ENCODE data around the gene MCRIP2.

MCRIP2 gene

DNA sequence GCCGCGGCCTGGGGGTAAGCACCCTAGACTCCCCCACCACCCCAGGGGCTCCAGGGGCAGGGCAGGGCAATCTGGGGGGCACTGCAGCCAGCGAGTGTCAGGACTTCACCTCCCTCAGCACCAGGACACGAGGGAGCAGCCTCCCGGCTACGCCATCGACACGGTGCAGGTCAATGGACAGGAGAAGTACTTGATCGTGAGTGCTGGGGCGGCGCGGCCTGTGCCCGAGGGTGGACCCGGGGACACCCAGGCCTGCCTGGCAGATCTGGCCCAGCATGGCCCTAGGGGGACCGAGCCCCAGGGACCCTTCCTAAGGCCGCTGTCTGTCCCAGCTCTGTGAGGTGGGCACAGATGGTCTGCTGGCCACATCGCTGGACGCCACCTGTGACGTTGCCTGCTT lies 30.7 kb downstream of the MCRIP2 start:
- no peak for DNase-seq

DNA sequence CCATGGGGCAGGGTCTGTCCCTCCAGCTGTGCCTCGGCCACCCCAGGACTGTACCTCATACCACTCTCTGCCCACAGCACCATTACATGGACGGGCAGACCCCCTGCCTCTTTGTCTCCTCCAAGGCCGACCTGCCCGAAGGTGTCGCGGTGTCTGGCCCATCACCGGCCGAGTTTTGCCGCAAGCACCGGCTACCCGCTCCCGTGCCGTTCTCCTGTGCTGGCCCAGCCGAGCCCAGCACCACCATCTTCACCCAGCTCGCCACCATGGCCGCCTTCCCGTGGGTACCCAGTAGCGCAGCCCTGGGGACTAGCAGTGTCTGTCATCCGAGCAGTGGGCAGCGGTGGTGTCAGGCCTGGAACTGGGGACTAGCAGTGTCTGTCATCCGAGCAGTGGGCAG lies 31.2 kb downstream of the MCRIP2 start:
- DNase-seq = no peak

- no peak for DNase-seq
These were observed 31.9 kb downstream of the MCRIP2 start for GRCh38 chr16:673399-673991.

DNA sequence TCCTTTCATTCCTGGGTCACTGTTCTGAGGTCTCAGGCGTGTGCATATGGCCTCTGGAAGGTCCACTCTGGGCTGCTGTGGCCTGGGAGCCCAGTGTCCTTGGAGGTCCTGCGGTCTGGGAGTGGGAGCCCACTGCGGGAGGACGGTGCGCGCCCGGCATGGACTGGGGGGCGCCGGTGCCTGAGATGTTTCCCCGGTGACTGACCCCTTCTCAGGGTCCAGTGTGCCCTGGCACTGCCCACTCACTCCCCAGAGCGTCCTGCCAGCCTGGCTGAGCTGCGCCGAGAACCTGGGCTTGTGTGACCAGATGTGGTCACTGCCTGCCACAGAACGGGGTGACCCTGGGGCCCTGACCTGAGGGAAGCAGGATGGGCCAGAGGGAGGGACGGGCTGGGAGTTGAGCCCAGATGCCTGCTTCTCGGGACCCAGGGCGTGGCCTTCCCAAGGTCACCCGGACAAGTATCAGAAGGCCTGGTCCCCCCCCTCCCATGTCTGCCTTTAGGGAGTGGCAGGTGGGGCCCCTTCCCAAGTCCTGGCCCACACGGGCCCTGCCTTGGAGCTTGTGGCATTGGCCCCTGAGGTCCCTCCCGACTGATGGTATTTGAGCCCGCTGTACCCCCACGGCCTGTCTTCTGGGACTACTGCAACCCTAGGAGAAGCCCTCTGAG lies 32.7 kb downstream of the MCRIP2 start:
- DNase-seq = no peak

- DNase-seq = no peak
These were observed 33.6 kb downstream of the MCRIP2 start, which contains the start of gene RHBDL1 for GRCh38 chr16:674968-675883. RHBDL1 (plus strand) TSS chr16:675671; CDS start chr16:675791, 120 bp downstream.

GRCh38 chr16:675884-676564 lies 34.4 kb downstream of the MCRIP2 start:
- no peak for DNase-seq

- DNase-seq = no peak
These were observed 34.9 kb downstream of the MCRIP2 start for GRCh38 chr16:676565-676902.

DNA sequence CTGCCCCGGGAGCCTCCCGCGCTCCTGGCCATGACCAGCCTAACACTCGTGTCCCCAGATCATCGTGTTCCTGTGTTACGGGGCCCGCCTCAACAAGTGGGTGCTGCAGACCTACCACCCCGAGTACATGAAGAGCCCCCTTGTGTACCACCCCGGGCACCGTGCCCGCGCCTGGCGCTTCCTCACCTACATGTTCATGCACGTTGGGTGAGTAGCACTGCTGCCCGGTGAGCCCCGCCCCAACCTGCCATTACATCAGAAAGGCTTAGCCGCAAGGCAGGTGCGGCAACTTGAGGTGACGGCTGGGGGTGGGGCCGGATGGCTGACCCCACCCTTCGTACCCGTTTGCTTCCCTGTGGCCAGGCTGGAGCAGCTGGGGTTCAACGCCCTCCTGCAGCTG lies 35.3 kb downstream of the MCRIP2 start:
- DNase-seq = no peak

DNA sequence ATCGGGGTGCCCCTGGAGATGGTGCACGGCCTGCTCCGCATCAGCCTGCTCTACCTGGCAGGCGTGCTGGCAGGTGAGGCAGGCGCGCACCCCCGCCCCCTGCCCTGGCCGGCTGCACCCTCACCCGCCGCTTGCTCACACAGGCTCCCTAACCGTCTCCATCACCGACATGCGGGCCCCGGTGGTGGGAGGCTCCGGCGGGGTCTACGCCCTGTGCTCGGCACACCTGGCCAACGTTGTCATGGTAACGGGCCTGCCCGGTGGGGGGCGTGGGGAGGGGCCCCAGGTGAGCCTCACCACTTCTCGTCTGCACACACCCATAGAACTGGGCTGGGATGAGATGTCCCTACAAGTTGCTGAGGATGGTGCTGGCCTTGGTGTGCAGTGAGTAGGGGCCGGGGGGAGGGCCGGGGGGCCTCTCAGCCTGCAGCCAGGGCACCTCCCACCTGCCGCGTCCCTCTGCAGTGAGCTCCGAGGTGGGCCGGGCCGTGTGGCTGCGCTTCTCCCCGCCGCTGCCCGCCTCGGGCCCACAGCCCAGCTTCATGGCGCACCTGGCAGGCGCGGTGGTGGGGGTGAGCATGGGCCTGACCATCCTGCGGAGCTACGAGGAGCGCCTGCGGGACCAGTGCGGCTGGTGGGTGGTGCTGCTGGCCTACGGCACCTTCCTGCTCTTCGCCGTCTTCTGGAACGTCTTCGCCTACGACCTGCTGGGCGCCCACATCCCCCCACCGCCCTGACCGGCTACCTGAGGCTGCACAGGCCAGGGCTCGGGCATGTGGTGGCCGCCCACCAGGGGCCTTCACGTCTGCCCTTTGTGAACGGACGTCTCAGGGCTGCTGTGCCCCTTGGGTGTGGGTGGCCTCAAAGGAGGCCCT lies 35.9 kb downstream of the MCRIP2 start:
- DNase-seq = no peak

GRCh38 chr16:678209-678857 lies 36.7 kb downstream of the MCRIP2 start:
- DNase-seq = no peak

- no peak for DNase-seq
These were observed 37.5 kb downstream of the MCRIP2 start for GRCh38 chr16:678858-679813.

GRCh38 chr16:679814-680624 lies 38.4 kb downstream of the MCRIP2 start, which contains the start of gene STUB1:
STUB1 (plus strand) TSS chr16:680410; CDS start chr16:680526, 116 bp downstream.
- DNase-seq = peak; percentile 51

DNA sequence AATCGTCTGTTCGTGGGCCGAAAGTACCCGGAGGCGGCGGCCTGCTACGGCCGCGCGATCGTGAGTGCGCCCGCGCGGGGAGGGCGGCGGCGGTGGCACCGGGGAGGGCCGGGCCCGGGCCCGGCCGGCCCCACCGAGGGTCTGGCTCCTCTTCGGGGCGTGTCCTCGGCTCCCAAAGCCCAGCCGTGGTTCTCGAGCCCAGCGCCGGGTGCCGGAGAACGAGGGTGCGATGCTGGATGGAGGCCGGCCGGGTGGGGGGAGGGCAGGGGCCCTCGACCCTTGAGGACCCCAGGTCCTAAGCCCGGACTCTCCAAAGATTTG lies 39.0 kb downstream of the MCRIP2 start:
- DNase-seq = no peak

DNA sequence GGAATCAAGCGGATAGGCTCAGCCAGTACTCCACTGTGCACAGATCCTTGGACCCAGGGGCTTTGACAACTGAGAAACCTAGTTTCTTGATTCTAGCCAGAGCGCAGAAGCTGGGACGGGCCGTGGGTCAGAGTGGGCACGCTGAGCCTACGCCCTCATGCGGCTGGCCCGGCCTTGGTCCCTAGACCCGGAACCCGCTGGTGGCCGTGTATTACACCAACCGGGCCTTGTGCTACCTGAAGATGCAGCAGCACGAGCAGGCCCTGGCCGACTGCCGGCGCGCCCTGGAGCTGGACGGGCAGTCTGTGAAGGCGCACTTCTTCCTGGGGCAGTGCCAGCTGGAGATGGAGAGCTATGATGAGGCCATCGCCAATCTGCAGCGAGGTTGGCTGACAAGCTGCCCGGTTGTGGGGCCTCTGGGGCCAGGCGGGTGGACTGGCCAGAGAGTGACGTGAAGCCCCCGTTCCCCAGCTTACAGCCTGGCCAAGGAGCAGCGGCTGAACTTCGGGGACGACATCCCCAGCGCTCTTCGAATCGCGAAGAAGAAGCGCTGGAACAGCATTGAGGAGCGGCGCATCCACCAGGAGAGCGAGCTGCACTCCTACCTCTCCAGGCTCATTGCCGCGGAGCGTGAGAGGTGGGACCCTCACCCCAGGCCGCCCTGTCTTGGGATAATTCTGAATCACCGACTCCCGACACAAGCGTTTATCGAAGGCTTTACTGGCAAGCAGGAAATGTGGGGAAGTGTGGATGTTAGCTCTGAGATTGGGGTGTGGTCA lies 39.5 kb downstream of the MCRIP2 start:
- DNase-seq = peak; percentile 22

DNA sequence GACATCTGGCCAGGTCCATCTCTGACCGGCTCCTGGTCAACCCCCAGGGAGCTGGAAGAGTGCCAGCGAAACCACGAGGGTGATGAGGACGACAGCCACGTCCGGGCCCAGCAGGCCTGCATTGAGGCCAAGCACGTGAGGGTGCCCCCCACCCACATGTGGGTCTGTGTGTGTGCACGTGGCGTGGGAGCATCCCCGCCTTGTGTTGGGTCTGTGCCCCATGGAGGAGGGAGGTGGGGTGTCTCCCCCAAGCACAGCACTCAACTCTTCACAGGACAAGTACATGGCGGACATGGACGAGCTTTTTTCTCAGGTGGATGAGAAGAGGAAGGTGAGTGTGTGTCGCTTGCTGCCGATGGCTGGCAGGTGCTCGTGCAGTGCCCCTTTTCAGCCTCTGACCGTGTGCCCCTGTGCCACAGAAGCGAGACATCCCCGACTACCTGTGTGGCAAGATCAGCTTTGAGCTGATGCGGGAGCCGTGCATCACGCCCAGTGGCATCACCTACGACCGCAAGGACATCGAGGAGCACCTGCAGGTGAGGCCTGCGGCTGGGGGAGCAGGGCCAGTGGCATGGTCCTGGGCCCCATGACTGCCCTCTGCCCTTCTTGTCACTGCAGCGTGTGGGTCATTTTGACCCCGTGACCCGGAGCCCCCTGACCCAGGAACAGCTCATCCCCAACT lies 40.3 kb downstream of the MCRIP2 start:
- no peak for DNase-seq

DNA sequence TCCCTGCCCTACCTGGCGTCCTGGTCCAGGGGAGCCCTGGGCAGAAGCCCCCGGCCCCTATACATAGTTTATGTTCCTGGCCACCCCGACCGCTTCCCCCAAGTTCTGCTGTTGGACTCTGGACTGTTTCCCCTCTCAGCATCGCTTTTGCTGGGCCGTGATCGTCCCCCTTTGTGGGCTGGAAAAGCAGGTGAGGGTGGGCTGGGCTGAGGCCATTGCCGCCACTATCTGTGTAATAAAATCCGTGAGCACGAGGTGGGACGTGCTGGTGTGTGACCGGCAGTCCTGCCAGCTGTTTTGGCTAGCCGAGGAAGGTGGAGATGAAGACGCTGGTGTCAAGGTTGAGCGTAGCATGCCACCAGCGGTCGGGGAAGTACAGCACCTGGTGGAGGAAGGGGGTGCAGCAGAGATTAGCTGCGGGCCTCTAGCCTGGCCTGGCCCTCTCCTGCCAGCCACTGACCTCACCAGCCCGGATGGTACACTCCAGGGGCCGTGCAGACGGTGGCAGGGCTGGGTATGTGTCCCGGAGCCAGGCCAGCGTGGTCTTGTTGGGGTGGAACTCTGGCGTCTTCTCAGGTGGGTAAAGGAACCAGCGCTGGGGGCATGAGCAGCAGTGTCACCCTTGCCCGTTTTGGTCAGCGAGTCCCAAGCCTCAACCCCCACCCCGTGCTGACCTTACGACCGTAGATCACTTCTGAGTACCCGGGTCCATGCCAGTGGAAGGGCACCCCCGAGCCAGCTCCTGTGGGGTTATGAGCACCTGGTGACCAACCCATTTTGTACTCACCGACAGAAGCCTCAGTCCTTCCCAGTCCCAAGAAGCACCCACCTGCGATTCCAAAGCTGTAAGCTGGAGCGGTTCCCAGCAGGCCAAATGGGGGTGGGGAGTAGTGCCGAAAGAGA lies 41.1 kb downstream of the MCRIP2 start:
- DNase-seq = no peak
